Measurements from ENCODE around the gene FADS2.

Gene FADS2

DNA sequence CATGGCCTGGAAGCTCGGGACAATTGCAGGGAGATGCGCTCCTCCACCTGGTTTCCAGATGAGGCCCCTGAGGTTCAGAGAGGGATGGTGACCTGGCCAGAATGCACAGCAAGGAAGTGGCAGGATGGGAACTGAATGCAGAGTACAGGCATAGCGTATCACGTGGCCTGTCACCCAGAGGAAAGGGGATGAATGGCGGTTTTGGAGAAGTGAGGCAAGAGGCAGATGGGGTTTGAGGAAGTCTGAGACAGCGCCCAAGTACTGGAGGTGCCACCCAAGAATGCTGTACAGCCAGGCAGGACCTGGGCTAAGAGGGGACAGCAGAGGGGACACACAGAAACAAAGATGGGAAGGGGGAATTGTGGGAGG is 84.4 kb downstream of the FADS2 start:
- no peak overlapping the region for H3K27ac ChIP-seq
- TF ChIP-seq, protein P1, sequence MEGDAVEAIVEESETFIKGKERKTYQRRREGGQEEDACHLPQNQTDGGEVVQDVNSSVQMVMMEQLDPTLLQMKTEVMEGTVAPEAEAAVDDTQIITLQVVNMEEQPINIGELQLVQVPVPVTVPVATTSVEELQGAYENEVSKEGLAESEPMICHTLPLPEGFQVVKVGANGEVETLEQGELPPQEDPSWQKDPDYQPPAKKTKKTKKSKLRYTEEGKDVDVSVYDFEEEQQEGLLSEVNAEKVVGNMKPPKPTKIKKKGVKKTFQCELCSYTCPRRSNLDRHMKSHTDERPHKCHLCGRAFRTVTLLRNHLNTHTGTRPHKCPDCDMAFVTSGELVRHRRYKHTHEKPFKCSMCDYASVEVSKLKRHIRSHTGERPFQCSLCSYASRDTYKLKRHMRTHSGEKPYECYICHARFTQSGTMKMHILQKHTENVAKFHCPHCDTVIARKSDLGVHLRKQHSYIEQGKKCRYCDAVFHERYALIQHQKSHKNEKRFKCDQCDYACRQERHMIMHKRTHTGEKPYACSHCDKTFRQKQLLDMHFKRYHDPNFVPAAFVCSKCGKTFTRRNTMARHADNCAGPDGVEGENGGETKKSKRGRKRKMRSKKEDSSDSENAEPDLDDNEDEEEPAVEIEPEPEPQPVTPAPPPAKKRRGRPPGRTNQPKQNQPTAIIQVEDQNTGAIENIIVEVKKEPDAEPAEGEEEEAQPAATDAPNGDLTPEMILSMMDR (conservative IDR thresholded peaks at IDR 0.05) = no peak

DNA sequence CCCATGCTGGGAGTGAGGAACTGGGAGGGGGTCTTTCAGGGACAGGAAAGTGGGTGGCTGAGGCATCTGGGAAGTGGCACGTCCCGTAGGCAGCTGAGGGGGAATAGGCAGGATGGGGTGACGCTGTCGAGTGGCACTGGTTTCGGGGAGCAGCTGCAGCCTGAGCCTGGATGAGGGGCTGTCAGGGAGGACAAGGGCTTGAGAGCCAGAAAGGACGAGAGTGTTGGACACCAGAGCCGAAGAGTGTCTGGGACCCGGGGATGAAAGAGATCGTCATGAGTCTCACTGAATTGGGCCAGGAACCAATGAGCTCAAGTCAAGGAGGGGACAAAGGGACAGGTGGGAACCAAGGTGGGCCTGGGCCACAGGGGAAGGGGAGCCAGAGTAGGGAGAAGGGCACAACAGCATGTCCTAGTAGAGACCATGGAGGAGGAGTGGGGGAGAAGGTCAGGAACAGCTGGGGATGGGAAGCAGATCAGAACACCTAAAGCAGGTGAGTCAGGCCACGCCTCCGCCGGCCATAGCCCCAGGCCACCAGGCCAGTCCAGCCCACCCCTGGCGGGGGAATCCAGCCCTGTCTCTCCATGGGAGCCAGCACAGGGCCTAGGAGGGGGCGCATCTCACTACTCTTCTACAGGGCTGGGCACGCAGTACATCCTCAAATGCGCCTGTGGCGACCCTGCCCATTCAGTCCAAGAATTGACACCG is 85.0 kb downstream of the FADS2 start:
- no peak overlapping the region for H3K27ac ChIP-seq
- TF ChIP-seq, protein P1 (conservative IDR thresholded peaks at IDR 0.05) = no peak

DNA sequence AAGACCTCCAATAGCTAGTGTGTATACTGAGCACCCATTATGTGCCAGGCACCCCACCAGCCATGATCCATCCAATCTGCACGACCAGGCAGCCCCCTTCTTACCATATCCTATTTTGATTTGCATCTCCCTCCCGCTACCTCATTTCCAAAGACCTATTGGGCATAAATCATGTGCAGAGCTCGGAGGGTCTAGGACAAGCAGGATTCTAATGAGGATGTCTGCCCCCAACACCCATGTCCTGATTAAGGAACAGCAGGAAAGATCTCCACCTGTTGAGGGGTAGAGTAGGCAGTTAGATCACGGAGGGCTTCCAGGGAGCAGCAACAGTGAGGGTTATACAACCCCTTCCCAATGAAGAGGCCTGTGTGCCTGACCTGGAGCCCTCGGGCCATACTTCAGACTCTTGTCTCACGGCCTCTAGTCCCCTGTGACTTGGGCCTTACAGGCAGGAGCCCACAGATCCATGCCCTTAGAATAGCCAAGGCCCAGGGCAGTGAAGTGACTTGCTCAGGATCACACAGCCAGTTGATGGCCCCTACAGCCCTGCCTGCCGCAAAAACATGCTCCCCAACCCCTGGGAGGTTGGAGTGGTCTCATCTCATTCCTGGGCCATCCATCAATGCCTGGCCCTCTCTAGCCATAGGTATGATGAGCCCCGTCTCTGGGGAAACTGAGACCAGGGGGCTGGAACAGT is 85.7 kb downstream of the FADS2 start:
- no peak overlapping the region for H3K27ac ChIP-seq
- TF ChIP-seq, protein P1 (conservative IDR thresholded peaks at IDR 0.05) = no peak

DNA sequence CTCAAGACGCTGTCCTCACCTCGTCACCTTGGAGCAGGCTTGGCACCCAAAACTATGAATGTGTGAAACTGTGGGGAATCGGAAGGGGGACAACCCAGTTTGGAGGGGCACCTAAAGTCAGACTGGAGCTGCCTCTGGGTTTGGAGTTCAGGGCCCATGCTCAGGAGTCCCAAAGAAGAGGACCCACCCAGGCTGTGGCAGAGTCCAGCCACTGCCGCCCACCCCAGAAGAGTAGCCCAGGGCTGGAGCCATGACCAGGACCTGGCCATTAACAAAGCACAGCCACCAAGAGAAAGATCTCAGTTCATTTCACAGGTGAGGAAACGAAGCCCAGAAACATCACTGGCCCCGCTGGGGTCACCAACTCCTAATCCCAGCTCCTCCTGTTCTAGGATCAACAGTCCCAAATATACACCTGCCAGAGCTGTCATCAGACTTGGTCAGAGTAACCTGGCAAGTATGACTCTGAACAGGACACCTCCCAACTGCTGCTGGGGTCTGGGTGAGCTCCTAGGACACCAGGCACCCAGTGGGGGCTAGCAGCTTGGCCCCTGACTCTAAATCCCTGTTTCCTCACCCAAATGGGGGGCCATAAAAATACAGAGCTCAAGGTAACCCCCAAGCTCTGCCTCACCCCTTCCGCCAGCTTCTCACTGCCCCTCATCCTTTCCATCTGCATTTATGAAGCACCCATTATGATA is 86.5 kb downstream of the FADS2 start:
- TF ChIP-seq, protein P1 (conservative IDR thresholded peaks at IDR 0.05) = no peak
- H3K27ac ChIP-seq = no peak overlapping the region

DNA sequence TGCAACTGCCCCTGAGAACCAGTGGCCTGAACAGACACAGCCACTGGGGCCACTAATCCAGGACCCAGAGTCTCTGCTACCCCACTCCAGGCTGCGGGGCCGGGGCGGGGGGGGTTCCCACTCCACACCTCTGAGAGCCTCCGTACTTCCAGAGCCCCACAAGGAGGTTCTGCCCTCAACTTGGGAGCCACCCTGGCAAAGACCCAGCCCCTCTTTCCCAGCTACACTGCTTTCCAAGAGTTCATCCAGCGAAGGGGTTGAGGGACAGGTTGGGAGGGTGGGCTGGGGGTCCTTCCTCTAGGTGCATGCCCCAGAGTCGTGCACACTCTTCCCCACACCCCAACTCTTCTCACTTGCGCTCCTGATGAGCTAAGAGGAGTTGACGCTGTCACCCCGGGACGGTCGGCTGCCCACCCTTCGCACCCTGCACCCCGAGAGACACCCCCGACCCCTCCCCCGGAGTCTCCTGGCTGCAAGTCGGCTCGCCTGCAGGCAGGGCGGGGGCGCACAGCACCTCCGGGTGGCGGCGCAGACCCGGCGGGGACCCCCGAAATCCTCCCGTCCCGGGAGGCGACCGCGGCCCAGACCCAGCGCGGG is 88.7 kb downstream of the FADS2 start:
- TF ChIP-seq, protein P1 (conservative IDR thresholded peaks at IDR 0.05) = no peak

More for the DNA sequence above, 88.7 kb downstream of the FADS2 start:
- H3K27ac ChIP-seq = peak overlapping the region; percentile 53; the same call in 1 of the 2 replicates
